B cell (primary cell): Measurements from ENCODE around the gene PNPLA2. TPM values are rescaled to one million over a fixed set of nuclear protein-coding genes. Genes with fewer than 3 reads are reported as not detected.

Source experiments
- ATAC-seq: fragments of 200-7000 bp; cut with Tn5 transposase; one replicate; pipeline ENCODE4 v1.10.0; 2021; ENCODE audit warnings: low read depth, mild to moderate bottlenecking, moderate number of reproducible peaks, moderate library complexity
- CTCF ChIA-PET: fragments of 350-600 bp; sonication (Branson Sonifier 250); formaldehyde crosslinking; loops from one replicate; lab custom pipeline; 2021; ENCODE audit warnings: antibody characterized with exemption, inconsistent platforms; lab: Charles Lee
- POLR2A ChIA-PET: fragments of 350-600 bp; sonication (Branson Sonifier 250); formaldehyde crosslinking; loops from one replicate; lab custom pipeline; 2021; ENCODE audit warnings: antibody characterized with exemption; lab: Charles Lee
- DNase-seq: peaks from one replicate; pipeline ENCODE4 v3.0.0; 2013
- H2AFZ ChIP-seq: 2 replicates; pipeline ENCODE4 v1.6.1; 2012; ENCODE audit warnings: mild to moderate bottlenecking, low read depth, low read length; ENCODE audit not compliant: insufficient read depth, poor library complexity, severe bottlenecking
- H3K27ac ChIP-seq, 2 donors: 1 replicate in 1 of 2; 2 replicates in 1 of 2; pipeline ENCODE4 v1.5.1; 2012 to 2013; ENCODE audit warnings: low read length in 2 of 2, mild to moderate bottlenecking in 2 of 2, moderate library complexity in 1 of 2
- H3K27me3 ChIP-seq, 4 experiments: fragments of 200-600 bp in 1 of 4; sonication (generic) in 1 of 4; replicated peaks in 1 of 4; 1 replicate in 2 of 4; 2 replicates in 2 of 4; pipeline versions ENCODE4 v1.6.1 to v1.7.0; 2013 to 2016; ENCODE audit warnings: low read length in 3 of 4, mild to moderate bottlenecking in 2 of 4, mixed read lengths in 1 of 4, moderate library complexity in 1 of 4; ENCODE audit not compliant: insufficient read depth in 4 of 4, control insufficient read depth in 3 of 4; ENCODE audit errors: control extremely low read depth in 1 of 4
- H3K36me3 ChIP-seq, 2 experiments: replicated peaks in 1 of 2; 1 replicate in 1 of 2; 2 replicates in 1 of 2; pipeline versions ENCODE4 v1.6.1 to v1.7.1; 2013; ENCODE audit warnings: low read length in 1 of 2; ENCODE audit not compliant: insufficient read depth in 2 of 2, control insufficient read depth in 1 of 2; ENCODE audit errors: control extremely low read depth in 1 of 2, extremely low read depth in 1 of 2
- H3K4me1 ChIP-seq, 2 donors: fragments of 200-600 bp in 1 of 2; sonication (generic) in 1 of 2; 1 replicate in 1 of 2; 2 replicates in 1 of 2; pipeline versions ENCODE4 v1.5.1 to v1.6.1; 2013 to 2017; ENCODE audit warnings: low read length in 2 of 2; ENCODE audit not compliant: control insufficient read depth in 2 of 2, insufficient read depth in 2 of 2
- H3K4me2 ChIP-seq: replicated peaks from 2 replicates; pipeline ENCODE3; 2012; ENCODE audit warnings: mild to moderate bottlenecking, low read depth, low read length; ENCODE audit not compliant: poor library complexity, severe bottlenecking
- H3K4me3 ChIP-seq, 5 experiments: fragments of 200-600 bp in 1 of 5; sonication (generic) in 1 of 5; 1 replicate in 3 of 5; 2 replicates in 2 of 5; pipeline versions ENCODE4 v1.5.1 to v1.7.0; 2011 to 2016; ENCODE audit warnings: low read length in 4 of 5, mild to moderate bottlenecking in 4 of 5, low read depth in 2 of 5, control low read depth in 1 of 5, moderate library complexity in 1 of 5; ENCODE audit not compliant: insufficient read depth in 1 of 5; ENCODE audit errors: control extremely low read depth in 1 of 5, extremely low read depth in 1 of 5
- H3K79me2 ChIP-seq: fragments of 200-600 bp; sonication (generic); one replicate; pipeline ENCODE4 v1.6.0; 2016; ENCODE audit warnings: low read length; ENCODE audit not compliant: control insufficient read depth, insufficient read depth
- H3K9ac ChIP-seq: fragments of 200-600 bp; sonication (generic); 2 replicates; pipeline ENCODE4 v1.6.1; 2017; ENCODE audit warnings: mild to moderate bottlenecking, low read length, moderate library complexity
- H3K9me3 ChIP-seq, 3 donors: one replicate each; pipeline versions ENCODE4 v1.6.1 to v1.7.1; 2013; ENCODE audit warnings: low read length in 2 of 3; ENCODE audit not compliant: control insufficient read depth in 2 of 3, insufficient read depth in 1 of 3; ENCODE audit errors: control extremely low read depth in 1 of 3
- H4K20me1 ChIP-seq: 2 replicates; pipeline ENCODE4 v1.6.0; 2012; ENCODE audit warnings: mild to moderate bottlenecking, low read length; ENCODE audit not compliant: insufficient read depth, control insufficient read depth, poor library complexity, severe bottlenecking
- H3K27ac Mint-ChIP-seq: one replicate; pipeline ENCODE4 v1.8.0; 2021; ENCODE audit warnings: mixed read lengths
- H3K27me3 Mint-ChIP-seq: one replicate; pipeline ENCODE4 v1.8.0; 2021; ENCODE audit warnings: mixed read lengths
- H3K4me1 Mint-ChIP-seq: one replicate; pipeline ENCODE4 v1.8.0; 2021; ENCODE audit warnings: mixed read lengths
- H3K4me3 Mint-ChIP-seq: one replicate; pipeline ENCODE4 v1.8.0; 2021; ENCODE audit warnings: mixed read lengths
- H3K9me3 Mint-ChIP-seq: one replicate; pipeline ENCODE4 v1.8.0; 2022; ENCODE audit warnings: mixed read lengths; ENCODE audit not compliant: insufficient read depth
- EZH2 ChIP-seq: IDR thresholded peaks from 2 replicates; pipeline ENCODE4 v1.6.1; 2012; ENCODE audit warnings: borderline replicate concordance, low read depth, mild to moderate bottlenecking, moderate library complexity, low read length; ENCODE audit not compliant: insufficient read depth, poor library complexity, severe bottlenecking
- WGBS: methylation state at CpG from one replicate; pipeline ENCODE4 v1.1.5; 2013; ENCODE audit warnings: missing lambda C conversion rate; ENCODE audit not compliant: insufficient coverage; 5-methylcytosine and 5-hydroxymethylcytosine counted together
- intact Hi-C: fragments of 100-400 bp; cut with micrococcal nuclease; formaldehyde crosslinking; loops from one replicate; pipeline ENCODE4 v1.10.0; 2022
- polyA plus RNA-seq: library from polyadenylated mRNA; depleted of rRNA; stranded (reverse); fragments of >200 nt; gene quantifications from 2 replicates; pipeline ENCODE4 v1.2.3, GENCODE V29; 2012
- total RNA-seq, 2 donors: library from RNA; stranded (reverse); fragments of 120-200 nt in 1 of 2; gene quantifications; 1 replicate in 1 of 2; 2 replicates in 1 of 2; pipeline versions ENCODE4 v1.2.3 to v1.2.4, GENCODE V29; 2013 to 2022
- TF ChIP-seq, protein P1 (sequence below): fragments of 200-600 bp; IDR thresholded peaks from one replicate; pipeline ENCODE4 v1.8.0; 2022; ENCODE audit warnings: antibody characterized with exemption, mild to moderate bottlenecking

Gene PNPLA2
- total and polyA plus RNA-seq, 2 donors (not counting 1 experiment from before 2014, with no cell fraction given), result 208 to 276 TPM

DNA sequence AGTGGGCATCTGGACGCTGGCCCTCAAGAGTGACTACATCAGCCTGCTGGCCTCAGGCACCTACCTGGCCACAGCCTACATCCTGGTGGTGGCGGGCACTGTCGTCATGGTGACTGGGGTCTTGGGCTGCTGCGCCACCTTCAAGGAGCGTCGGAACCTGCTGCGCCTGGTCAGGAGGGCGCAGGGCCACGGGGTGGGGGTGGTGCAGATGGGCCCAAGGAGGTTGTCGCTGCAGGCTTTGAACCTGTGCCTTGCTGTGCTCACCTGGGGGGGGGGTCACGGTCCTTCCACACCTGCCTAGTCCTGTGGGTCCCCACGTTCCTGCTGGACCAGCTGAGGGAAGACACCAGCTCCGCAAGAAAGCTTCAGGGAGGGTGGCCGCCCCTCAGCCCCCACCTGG is 17.6 kb downstream of the PNPLA2 start:
- ATAC-seq, result no peak

DNA sequence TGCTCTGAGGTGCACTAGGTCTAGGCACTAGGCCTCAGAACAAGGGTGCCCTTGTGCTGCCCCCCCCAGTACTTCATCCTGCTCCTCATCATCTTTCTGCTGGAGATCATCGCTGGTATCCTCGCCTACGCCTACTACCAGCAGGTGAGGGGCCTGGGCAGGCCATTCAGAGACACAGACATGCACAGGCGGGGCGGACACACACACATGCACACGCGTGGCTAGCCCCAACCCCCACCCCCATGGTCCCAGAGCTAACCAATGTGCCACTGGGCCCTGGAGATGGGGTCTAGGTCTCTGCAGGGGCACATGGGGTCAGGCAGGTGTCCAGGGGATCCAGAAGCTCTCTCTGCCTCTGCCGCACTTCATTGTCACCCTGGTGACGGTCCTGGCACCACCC is 18.0 kb downstream of the PNPLA2 start:
- CTCF ChIA-PET, result no interaction called here
- H3K4me2 ChIP-seq, result no peak overlapping the region
- Mint-ChIP-seq H3K27ac (no peak overlapping the region), H3K4me1 (peaks cover 25% of the 10 kb centered on the region), H3K9me3 (no peaks in the 10 kb centered on the region), H3K27me3 (no peaks in the 10 kb centered on the region), H3K4me3 (no peak overlapping the region)
- H3K4me1 ChIP-seq, result peaks cover 25 to 37% of the 10 kb centered on the region in 2 donors
- peaks cover 14% of the 10 kb centered on the region for H3K79me2 ChIP-seq
- no peak overlapping the region for H3K4me3 ChIP-seq
- peaks cover 0 to 19% of the 10 kb centered on the region in 2 experiments for H3K36me3 ChIP-seq
- DNase-seq (no peak), ATAC-seq (no peak)
- intact Hi-C loops, result no loop called here
- no peaks in the 10 kb centered on the region for H3K9me3 ChIP-seq
- H4K20me1 ChIP-seq, result peaks cover 53% of the 10 kb centered on the region
- no peak overlapping the region for H3K27ac ChIP-seq
- no peak overlapping the region for H2AFZ ChIP-seq
- peaks cover 0 to 22% (median 4%) of the 10 kb centered on the region in 4 experiments for H3K27me3 ChIP-seq
- POLR2A ChIA-PET, result no interaction called here
- no peak overlapping the region for H3K9ac ChIP-seq
- TF ChIP-seq, protein P1, sequence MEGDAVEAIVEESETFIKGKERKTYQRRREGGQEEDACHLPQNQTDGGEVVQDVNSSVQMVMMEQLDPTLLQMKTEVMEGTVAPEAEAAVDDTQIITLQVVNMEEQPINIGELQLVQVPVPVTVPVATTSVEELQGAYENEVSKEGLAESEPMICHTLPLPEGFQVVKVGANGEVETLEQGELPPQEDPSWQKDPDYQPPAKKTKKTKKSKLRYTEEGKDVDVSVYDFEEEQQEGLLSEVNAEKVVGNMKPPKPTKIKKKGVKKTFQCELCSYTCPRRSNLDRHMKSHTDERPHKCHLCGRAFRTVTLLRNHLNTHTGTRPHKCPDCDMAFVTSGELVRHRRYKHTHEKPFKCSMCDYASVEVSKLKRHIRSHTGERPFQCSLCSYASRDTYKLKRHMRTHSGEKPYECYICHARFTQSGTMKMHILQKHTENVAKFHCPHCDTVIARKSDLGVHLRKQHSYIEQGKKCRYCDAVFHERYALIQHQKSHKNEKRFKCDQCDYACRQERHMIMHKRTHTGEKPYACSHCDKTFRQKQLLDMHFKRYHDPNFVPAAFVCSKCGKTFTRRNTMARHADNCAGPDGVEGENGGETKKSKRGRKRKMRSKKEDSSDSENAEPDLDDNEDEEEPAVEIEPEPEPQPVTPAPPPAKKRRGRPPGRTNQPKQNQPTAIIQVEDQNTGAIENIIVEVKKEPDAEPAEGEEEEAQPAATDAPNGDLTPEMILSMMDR, result no peak
- TF ChIP-seq EZH2, result no peak
- whole genome bisulfite sequencing, result 93% methylated on average over 8 of the region's 9 CpGs

More for the DNA sequence above, 17.6 kb downstream of the PNPLA2 start:
- Mint-ChIP-seq H3K9me3 (no peaks in the 10 kb centered on the region), H3K27me3 (no peaks in the 10 kb centered on the region), H3K4me3 (no peak overlapping the region), H3K27ac (no peak overlapping the region), H3K4me1 (peaks cover 26% of the 10 kb centered on the region)
- Histone ChIP-seq H2AFZ (no peak overlapping the region), H3K27me3 (peaks cover 0 to 26% (median 6%) of the 10 kb centered on the region in 4 experiments), H3K4me1 (peaks cover 27 to 37% of the 10 kb centered on the region in 2 donors), H3K36me3 (peaks cover 0 to 19% of the 10 kb centered on the region in 2 experiments), H3K79me2 (peaks cover 9% of the 10 kb centered on the region), H3K4me2 (no peak overlapping the region), H3K9ac (no peak overlapping the region), H3K9me3 (no peaks in the 10 kb centered on the region), H3K27ac (no peak overlapping the region), H3K4me3 (no peak overlapping the region), H4K20me1 (peaks cover 53% of the 10 kb centered on the region)
- 92% methylated on average over 12 of the region's 14 CpGs for WGBS
- CTCF ChIA-PET, result no interaction called here
- DNase-seq, result no peak
- TF ChIP-seq, protein P1, result no peak
- no peak for TF ChIP-seq EZH2
- intact Hi-C loops, result no loop called here
- POLR2A ChIA-PET, result interaction anchor here (0.6 kb wide), 1 partner anchor 36 kb away, joined by 5 read pairs; no protein-coding TSS in a partner anchor
